Kidney (tissue), 14 donors: ENCODE data around the gene F5. TPM values are rescaled to one million over a fixed set of nuclear protein-coding genes. Genes with fewer than 3 reads are reported as not detected.
"Not testable (repeated sequence)": the region's sequence is repeated elsewhere in the genome, so short reads cannot be mapped to it uniquely, and the experiment has no call there.

Experiments used
- DNase-seq, 5 donors: peaks; one replicate each; pipeline ENCODE4 v3.0.0-alpha.2; 2013 to 2020
- FAIRE-seq: peaks from 2 replicates; lab custom pipeline; 2012; peaks lifted over from hg19 to GRCh38; lab: Jason Lieb, UNC
- H3K27ac ChIP-seq, 2 donors: one replicate each; pipeline ENCODE4 v1.7.0; 2013; ENCODE audit warnings: low read depth in 2 of 2, low read length in 2 of 2, inconsistent platforms in 1 of 2
- H3K27me3 ChIP-seq: one replicate; pipeline ENCODE4 v1.7.1; 2013; ENCODE audit warnings: low read length, inconsistent platforms; ENCODE audit not compliant: control insufficient read depth, insufficient read depth
- H3K36me3 ChIP-seq, 3 donors: one replicate each; pipeline versions ENCODE4 v1.7.0 to v1.7.1; 2013; ENCODE audit warnings: low read length in 3 of 3, control low read depth in 1 of 3, inconsistent platforms in 1 of 3; ENCODE audit not compliant: insufficient read depth in 3 of 3, control insufficient read depth in 2 of 3
- H3K4me1 ChIP-seq, 3 donors: one replicate each; pipeline versions ENCODE4 v1.7.0 to v1.7.1; 2013; ENCODE audit warnings: low read length in 3 of 3, inconsistent platforms in 1 of 3, low read depth in 1 of 3; ENCODE audit not compliant: control insufficient read depth in 2 of 3, insufficient read depth in 2 of 3
- H3K4me3 ChIP-seq, 3 donors: one replicate each; pipeline versions ENCODE4 v1.7.0 to v1.8.1; 2013; ENCODE audit warnings: low read length in 3 of 3, control low read depth in 1 of 3, inconsistent platforms in 1 of 3
- H3K9ac ChIP-seq, 3 donors: one replicate each; pipeline versions ENCODE4 v1.7.0 to v1.7.1; 2013; ENCODE audit warnings: low read length in 3 of 3, control low read depth in 1 of 3, inconsistent platforms in 1 of 3
- H3K9me3 ChIP-seq, 3 donors: one replicate each; pipeline versions ENCODE4 v1.7.0 to v1.7.1; 2013; ENCODE audit warnings: low read length in 3 of 3, control low read depth in 1 of 3, inconsistent platforms in 1 of 3; ENCODE audit not compliant: control insufficient read depth in 2 of 3, insufficient read depth in 1 of 3
- CTCF ChIP-seq: IDR thresholded peaks from 3 replicates; pipeline ENCODE4 v1.5.1; 2012; ENCODE audit warnings: mild to moderate bottlenecking, moderate library complexity, borderline replicate concordance; ENCODE audit not compliant: insufficient read depth; ENCODE audit errors: extremely low read depth
- intact Hi-C: fragments of 100-400 bp; cut with DNase I; formaldehyde crosslinking; loops from one replicate; pipeline ENCODE4 v1.11.1; 2022
- polyA plus RNA-seq: library from polyadenylated mRNA; stranded (reverse); fragments of 350-450 nt; fragmentation: Illumina TruSeq; extraction: RNeasy Lipid Tissue Mini Kit (QIAGEN cat#74804); gene quantifications from one replicate; pipeline ENCODE4 v1.2.3, GENCODE V29; 2014; ENCODE audit warnings: low read depth, low replicate concordance; ENCODE audit not compliant: insufficient read depth
- total RNA-seq: library from RNA; stranded (reverse); fragmentation: NEBNext Ultra II Directional; extraction: Animal tissue kit (Norgen Biotek cat#: 25700); gene quantifications from one replicate; pipeline ENCODE4 v1.2.1, GENCODE V29; 2021
- donor health status: control.
- donor health status: control.
- donor health status: control.
- donor health status: control.
- donor health status: control.
- donor health status: DM: yes; HTN: yes; CAD: no.
- donor health status: Normal renal cell carcinoma (clear cell type).

The F5 gene
- total and polyA plus RNA-seq, 2 donors from 2014 or later = 3.8 to 5.1 TPM

- peaks cover 0 to 4% (median 3%) of the 10 kb centered on the region in 3 donors for H3K4me1 ChIP-seq
- no peaks in the 10 kb centered on the region for H3K9me3 ChIP-seq
- FAIRE-seq (no peak), DNase-seq (no peak)
- no peak for TF ChIP-seq CTCF
- no peaks in the 10 kb centered on the region for H3K27me3 ChIP-seq
- intact Hi-C loops = no loop called here
- H3K27ac ChIP-seq = no peak overlapping the region
- H3K9ac ChIP-seq = no peak overlapping the region
- H3K4me3 ChIP-seq = no peak overlapping the region
- no peaks in the 10 kb centered on the region for H3K36me3 ChIP-seq
Measured at GRCh38 chr1:169507413-169507812, 78.9 kb downstream of the F5 start.

- intact Hi-C loops, H3K9me3 ChIP-seq, H3K9ac ChIP-seq, H3K4me3 ChIP-seq, H3K27me3 ChIP-seq, H3K4me1 ChIP-seq, FAIRE-seq, H3K36me3 ChIP-seq, H3K27ac ChIP-seq, DNase-seq: not testable (repeated sequence)
Measured at GRCh38 chr1:169503601-169504000, 82.7 kb downstream of the F5 start.

- no peak for DNase-seq
- Histone ChIP-seq H3K9ac (no peak overlapping the region), H3K4me1 (no peaks in the 10 kb centered on the region), H3K4me3 (no peak overlapping the region), H3K27ac (no peak overlapping the region), H3K27me3 (no peaks in the 10 kb centered on the region), H3K36me3 (no peaks in the 10 kb centered on the region), H3K9me3 (no peaks in the 10 kb centered on the region)
- no peak for FAIRE-seq
- intact Hi-C loops = no loop called here
- no peak for TF ChIP-seq CTCF
Measured at GRCh38 chr1:169499807-169500206, 86.5 kb downstream of the F5 start.

GRCh38 chr1:169497317-169497716 is 89.0 kb downstream of the F5 start:
- no peak overlapping the region for H3K27ac ChIP-seq
- no peaks in the 10 kb centered on the region for H3K4me1 ChIP-seq
- no peaks in the 10 kb centered on the region for H3K36me3 ChIP-seq
- TF ChIP-seq CTCF = no peak
- intact Hi-C loops = no loop called here
- DNase-seq = no peak
- H3K4me3 ChIP-seq = no peak overlapping the region
- no peaks in the 10 kb centered on the region for H3K9me3 ChIP-seq
- H3K9ac ChIP-seq = no peak overlapping the region
- H3K27me3 ChIP-seq = no peaks in the 10 kb centered on the region
- FAIRE-seq = no peak
